Astrocyte (in vitro differentiated cells and primary cell): ENCODE results near the gene WSCD1. TPM values are rescaled to one million over a fixed set of nuclear protein-coding genes. Genes with fewer than 3 reads are reported as not detected.

Source experiments
- DNase-seq: peaks from one replicate; pipeline ENCODE4 v3.0.0-alpha.2; 2010; ENCODE audit warnings: low read depth
- FAIRE-seq: peaks from 2 replicates; lab custom pipeline; 2011; peaks lifted over from hg19 to GRCh38; lab: Jason Lieb, UNC
- H2AFZ ChIP-seq: 2 replicates; pipeline ENCODE4 v1.6.0; 2012; ENCODE audit warnings: low read depth, low read length, inconsistent platforms
- H3K27ac ChIP-seq: 2 replicates; pipeline ENCODE4 v1.5.1; 2011; ENCODE audit warnings: low read depth, low read length, inconsistent platforms
- H3K27me3 ChIP-seq: 2 replicates; pipeline ENCODE4 v1.6.0; 2011; ENCODE audit warnings: low read length, inconsistent platforms; ENCODE audit not compliant: insufficient read depth
- H3K36me3 ChIP-seq: 2 replicates; pipeline ENCODE4 v1.5.1; 2011; ENCODE audit warnings: low read length, inconsistent platforms; ENCODE audit not compliant: insufficient read depth
- H3K4me1 ChIP-seq: 2 replicates; pipeline ENCODE4 v1.5.1; 2011; ENCODE audit warnings: low read length, inconsistent platforms; ENCODE audit not compliant: insufficient read depth
- H3K4me2 ChIP-seq: 2 replicates; pipeline ENCODE4 v1.6.0; 2012; ENCODE audit warnings: low read length, inconsistent platforms
- H3K4me3 ChIP-seq: 2 replicates; pipeline ENCODE4 v1.5.1; 2011; ENCODE audit warnings: low read depth, mild to moderate bottlenecking, low read length, inconsistent platforms; ENCODE audit not compliant: insufficient read depth
- H3K79me2 ChIP-seq: 2 replicates; pipeline ENCODE4 v1.6.0; 2012; ENCODE audit warnings: mild to moderate bottlenecking, low read length, inconsistent platforms; ENCODE audit not compliant: insufficient read depth
- H3K9ac ChIP-seq: 2 replicates; pipeline ENCODE4 v1.6.0; 2012; ENCODE audit warnings: mild to moderate bottlenecking, low read length, inconsistent platforms
- H3K9me3 ChIP-seq: 2 replicates; pipeline ENCODE4 v1.5.1; 2012; ENCODE audit warnings: low read depth, mild to moderate bottlenecking, low read length, inconsistent platforms; ENCODE audit not compliant: insufficient read depth
- H4K20me1 ChIP-seq: 2 replicates; pipeline ENCODE4 v1.6.0; 2012; ENCODE audit warnings: low read length, inconsistent platforms; ENCODE audit not compliant: insufficient read depth
- H3K27ac Mint-ChIP-seq: one replicate; pipeline ENCODE4 v1.8.0; 2021; ENCODE audit warnings: mild to moderate bottlenecking, mixed read lengths; ENCODE audit not compliant: unreplicated experiment
- H3K27me3 Mint-ChIP-seq: one replicate; pipeline ENCODE4 v1.8.0; 2021; ENCODE audit warnings: low read depth, mixed read lengths; ENCODE audit not compliant: unreplicated experiment
- H3K36me3 Mint-ChIP-seq: one replicate; pipeline ENCODE4 v1.8.0; 2021; ENCODE audit warnings: low read depth, mixed read lengths; ENCODE audit not compliant: unreplicated experiment
- H3K4me1 Mint-ChIP-seq: one replicate; pipeline ENCODE4 v1.8.0; 2021; ENCODE audit warnings: low read depth, mixed read lengths; ENCODE audit not compliant: unreplicated experiment
- H3K4me3 Mint-ChIP-seq: one replicate; pipeline ENCODE4 v1.8.0; 2021; ENCODE audit warnings: mild to moderate bottlenecking, moderate library complexity, mixed read lengths; ENCODE audit not compliant: unreplicated experiment
- H3K9me3 Mint-ChIP-seq: one replicate; pipeline ENCODE4 v1.8.0; 2021; ENCODE audit warnings: mild to moderate bottlenecking, mixed read lengths; ENCODE audit not compliant: unreplicated experiment
- EZH2 ChIP-seq: IDR thresholded peaks from 2 replicates; pipeline ENCODE4 v1.6.1; 2012; ENCODE audit warnings: mild to moderate bottlenecking, low read length, inconsistent platforms; ENCODE audit not compliant: insufficient read depth
- total RNA-seq: library from RNA; stranded (reverse); gene quantifications from 2 replicates; pipeline ENCODE4 v1.2.1, GENCODE V29; 2021
- TF ChIP-seq, protein P1 (sequence below): IDR thresholded peaks from 2 replicates; pipeline ENCODE4 v1.5.1; 2011; ENCODE audit warnings: low read depth, mild to moderate bottlenecking, inconsistent platforms, low read length, moderate library complexity; ENCODE audit not compliant: insufficient read depth

The WSCD1 gene
- total RNA-seq, 1 donor from 2014 or later, result 3.9 TPM

DNA sequence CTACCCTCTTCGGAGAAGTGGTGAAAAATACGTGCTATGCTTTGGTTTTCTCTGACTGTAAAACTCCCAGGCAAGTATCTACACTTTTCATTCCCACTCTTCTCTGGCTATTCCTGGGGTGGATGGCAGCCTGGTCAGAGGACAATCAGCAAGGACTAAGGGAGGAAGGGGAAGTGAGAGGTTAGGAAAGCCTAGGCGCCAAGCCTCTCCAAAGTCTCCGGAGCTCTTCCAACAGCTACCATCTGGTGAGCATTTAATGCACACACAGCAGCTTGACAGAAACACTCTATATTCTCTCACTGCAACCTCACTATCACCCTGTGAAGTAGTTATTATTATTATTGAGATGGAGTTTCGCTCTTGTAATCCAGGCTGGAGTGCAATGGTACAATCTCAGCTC lies 65.1 kb downstream of the WSCD1 start:
- H4K20me1 ChIP-seq, result no peaks in the 10 kb centered on the region
- no peaks in the 10 kb centered on the region for H3K79me2 ChIP-seq
- no peak overlapping the region for H3K27ac Mint-ChIP-seq
- H3K4me3 ChIP-seq, result no peak overlapping the region
- no peaks in the 10 kb centered on the region for H3K4me1 ChIP-seq
- H3K9me3 ChIP-seq, result no peaks in the 10 kb centered on the region
- no peak overlapping the region for H2AFZ ChIP-seq
- H3K27me3 ChIP-seq, result peaks cover 5% of the 10 kb centered on the region
- H3K36me3 Mint-ChIP-seq, result no peaks in the 10 kb centered on the region
- no peaks in the 10 kb centered on the region for H3K4me1 Mint-ChIP-seq
- no peak overlapping the region for H3K4me3 Mint-ChIP-seq
- H3K9ac ChIP-seq, result no peak overlapping the region
- DNase-seq (no peak), FAIRE-seq (no peak)
- no peaks in the 10 kb centered on the region for H3K36me3 ChIP-seq
- no peaks in the 10 kb centered on the region for H3K9me3 Mint-ChIP-seq
- H3K27ac ChIP-seq, result no peak overlapping the region
- no peak overlapping the region for H3K4me2 ChIP-seq
- TF ChIP-seq, protein P1, sequence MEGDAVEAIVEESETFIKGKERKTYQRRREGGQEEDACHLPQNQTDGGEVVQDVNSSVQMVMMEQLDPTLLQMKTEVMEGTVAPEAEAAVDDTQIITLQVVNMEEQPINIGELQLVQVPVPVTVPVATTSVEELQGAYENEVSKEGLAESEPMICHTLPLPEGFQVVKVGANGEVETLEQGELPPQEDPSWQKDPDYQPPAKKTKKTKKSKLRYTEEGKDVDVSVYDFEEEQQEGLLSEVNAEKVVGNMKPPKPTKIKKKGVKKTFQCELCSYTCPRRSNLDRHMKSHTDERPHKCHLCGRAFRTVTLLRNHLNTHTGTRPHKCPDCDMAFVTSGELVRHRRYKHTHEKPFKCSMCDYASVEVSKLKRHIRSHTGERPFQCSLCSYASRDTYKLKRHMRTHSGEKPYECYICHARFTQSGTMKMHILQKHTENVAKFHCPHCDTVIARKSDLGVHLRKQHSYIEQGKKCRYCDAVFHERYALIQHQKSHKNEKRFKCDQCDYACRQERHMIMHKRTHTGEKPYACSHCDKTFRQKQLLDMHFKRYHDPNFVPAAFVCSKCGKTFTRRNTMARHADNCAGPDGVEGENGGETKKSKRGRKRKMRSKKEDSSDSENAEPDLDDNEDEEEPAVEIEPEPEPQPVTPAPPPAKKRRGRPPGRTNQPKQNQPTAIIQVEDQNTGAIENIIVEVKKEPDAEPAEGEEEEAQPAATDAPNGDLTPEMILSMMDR, result no peak
- no peak for TF ChIP-seq EZH2
- peaks cover 41% of the 10 kb centered on the region for H3K27me3 Mint-ChIP-seq

DNA sequence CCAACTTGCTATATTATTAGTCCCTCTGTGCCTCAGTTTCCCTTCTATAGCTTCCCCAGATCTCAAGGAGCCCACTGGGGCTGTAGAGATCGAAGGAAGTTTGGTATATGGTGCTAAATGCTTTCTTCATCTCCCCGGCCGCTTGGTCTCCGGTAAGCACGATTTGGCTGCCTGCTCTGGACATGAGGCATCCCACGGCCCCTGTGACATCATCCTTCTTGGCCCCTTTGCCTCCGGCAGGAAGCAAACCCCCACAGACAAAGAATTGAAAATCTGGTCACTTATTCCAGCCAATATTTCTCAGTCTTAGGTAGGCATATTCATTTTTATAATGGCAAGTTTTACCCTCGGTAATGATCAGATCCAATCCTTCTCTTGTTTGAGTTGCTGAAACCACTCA lies 65.8 kb downstream of the WSCD1 start:
- no peak overlapping the region for H3K27ac ChIP-seq
- no peaks in the 10 kb centered on the region for H3K9me3 ChIP-seq
- no peak overlapping the region for H3K4me3 ChIP-seq
- H3K4me2 ChIP-seq, result no peak overlapping the region
- no peak overlapping the region for H3K27ac Mint-ChIP-seq
- H2AFZ ChIP-seq, result no peak overlapping the region
- TF ChIP-seq, protein P1, result no peak
- no peak for TF ChIP-seq EZH2
- no peaks in the 10 kb centered on the region for H4K20me1 ChIP-seq
- H3K4me3 Mint-ChIP-seq, result no peak overlapping the region
- H3K27me3 ChIP-seq, result peaks cover 5% of the 10 kb centered on the region
- H3K27me3 Mint-ChIP-seq, result peaks cover 35% of the 10 kb centered on the region
- no peaks in the 10 kb centered on the region for H3K79me2 ChIP-seq
- H3K9me3 Mint-ChIP-seq, result no peaks in the 10 kb centered on the region
- no peaks in the 10 kb centered on the region for H3K36me3 Mint-ChIP-seq
- H3K36me3 ChIP-seq, result no peaks in the 10 kb centered on the region
- no peak overlapping the region for H3K9ac ChIP-seq
- DNase-seq (no peak), FAIRE-seq (no peak)
- no peaks in the 10 kb centered on the region for H3K4me1 ChIP-seq
- no peaks in the 10 kb centered on the region for H3K4me1 Mint-ChIP-seq

DNA sequence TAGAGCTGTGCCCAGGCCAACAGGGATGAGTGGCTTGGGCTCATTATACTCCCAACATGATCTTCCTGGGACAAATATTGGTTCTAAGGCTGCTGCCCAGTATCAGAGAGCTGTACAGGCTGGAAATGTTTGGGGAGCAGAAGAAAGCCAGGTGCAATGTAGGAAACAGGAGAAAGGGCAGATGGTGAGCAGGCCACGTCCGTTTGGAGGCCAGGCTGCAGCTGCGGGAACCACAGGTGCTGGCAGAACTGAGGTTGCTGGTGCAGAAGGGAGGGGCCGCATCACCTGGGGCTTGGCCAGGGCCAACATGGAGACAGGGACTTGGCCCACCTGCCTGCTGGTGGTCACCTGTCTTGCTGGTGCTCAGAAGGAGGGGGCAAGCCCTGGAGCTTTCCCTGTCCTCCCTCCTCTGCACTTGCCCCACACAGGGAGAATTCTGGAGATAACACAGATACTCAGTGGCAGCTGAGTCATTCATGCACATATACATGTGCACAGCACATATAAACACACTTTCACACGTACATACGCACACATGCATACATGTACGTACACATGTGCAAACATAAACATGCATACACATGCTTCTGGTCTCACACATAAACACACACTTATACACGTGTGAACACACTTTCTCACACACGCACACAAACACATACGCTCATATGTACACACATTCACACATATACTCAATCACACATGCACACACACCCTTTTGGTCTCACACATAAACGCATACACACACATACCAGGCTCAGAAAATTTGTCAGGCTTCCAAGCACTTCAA lies 67.7 kb downstream of the WSCD1 start:
- no peak overlapping the region for H3K4me3 ChIP-seq
- Mint-ChIP-seq H3K4me1 (no peaks in the 10 kb centered on the region), H3K36me3 (no peaks in the 10 kb centered on the region), H3K27ac (no peak overlapping the region), H3K9me3 (no peaks in the 10 kb centered on the region), H3K27me3 (peaks cover 34% of the 10 kb centered on the region), H3K4me3 (no peak overlapping the region)
- no peak overlapping the region for H3K4me2 ChIP-seq
- H3K9me3 ChIP-seq, result no peaks in the 10 kb centered on the region
- no peak overlapping the region for H2AFZ ChIP-seq
- TF ChIP-seq, protein P1, result no peak
- no peak for TF ChIP-seq EZH2
- H3K4me1 ChIP-seq, result no peaks in the 10 kb centered on the region
- FAIRE-seq, result no peak
- H3K27me3 ChIP-seq, result peaks cover 5% of the 10 kb centered on the region
- DNase-seq, result no peak
- H3K79me2 ChIP-seq, result no peaks in the 10 kb centered on the region
- H4K20me1 ChIP-seq, result no peaks in the 10 kb centered on the region
- H3K27ac ChIP-seq, result no peak overlapping the region
- H3K9ac ChIP-seq, result no peak overlapping the region
- no peaks in the 10 kb centered on the region for H3K36me3 ChIP-seq
